ENCODE data around the gene C11orf91. TPM values are rescaled to one million over a fixed set of nuclear protein-coding genes. Genes with fewer than 3 reads are reported as not detected.
"Not testable (repeated sequence)": the region's sequence is repeated elsewhere in the genome, so short reads cannot be mapped to it uniquely, and the experiment has no call there.

The C11orf91 gene
- total RNA-seq, 4 donors from 2014 or later: not detected

GRCh38 chr11:33667819-33668467 lies 32.7 kb downstream of the C11orf91 start:
- peaks cover 9% of the 10 kb centered on the region for H3K27me3 ChIP-seq
- H3K9me3 ChIP-seq: no peaks in the 10 kb centered on the region
- 83 to 92% methylated on average over 2 to 6 of the region's 18 CpGs for WGBS, 2 donors (ENCODE audit: low coverage in 1 of 2)
- no peak overlapping the region for H3K4me3 ChIP-seq
- ATAC-seq: no peak
- no peak overlapping the region for H3K27ac ChIP-seq
- TF ChIP-seq EP300 (IDR thresholded peaks at IDR 0.05) (no peak), POLR2A (IDR thresholded peaks at IDR 0.05) (no peak), POLR2AphosphoS5 (IDR thresholded peaks at IDR 0.05) (no peak)
- TF ChIP-seq, protein P1, sequence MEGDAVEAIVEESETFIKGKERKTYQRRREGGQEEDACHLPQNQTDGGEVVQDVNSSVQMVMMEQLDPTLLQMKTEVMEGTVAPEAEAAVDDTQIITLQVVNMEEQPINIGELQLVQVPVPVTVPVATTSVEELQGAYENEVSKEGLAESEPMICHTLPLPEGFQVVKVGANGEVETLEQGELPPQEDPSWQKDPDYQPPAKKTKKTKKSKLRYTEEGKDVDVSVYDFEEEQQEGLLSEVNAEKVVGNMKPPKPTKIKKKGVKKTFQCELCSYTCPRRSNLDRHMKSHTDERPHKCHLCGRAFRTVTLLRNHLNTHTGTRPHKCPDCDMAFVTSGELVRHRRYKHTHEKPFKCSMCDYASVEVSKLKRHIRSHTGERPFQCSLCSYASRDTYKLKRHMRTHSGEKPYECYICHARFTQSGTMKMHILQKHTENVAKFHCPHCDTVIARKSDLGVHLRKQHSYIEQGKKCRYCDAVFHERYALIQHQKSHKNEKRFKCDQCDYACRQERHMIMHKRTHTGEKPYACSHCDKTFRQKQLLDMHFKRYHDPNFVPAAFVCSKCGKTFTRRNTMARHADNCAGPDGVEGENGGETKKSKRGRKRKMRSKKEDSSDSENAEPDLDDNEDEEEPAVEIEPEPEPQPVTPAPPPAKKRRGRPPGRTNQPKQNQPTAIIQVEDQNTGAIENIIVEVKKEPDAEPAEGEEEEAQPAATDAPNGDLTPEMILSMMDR (IDR thresholded peaks at IDR 0.05): no peak
- no peaks in the 10 kb centered on the region for H3K36me3 ChIP-seq
- H3K4me1 ChIP-seq: no peaks in the 10 kb centered on the region

DNA sequence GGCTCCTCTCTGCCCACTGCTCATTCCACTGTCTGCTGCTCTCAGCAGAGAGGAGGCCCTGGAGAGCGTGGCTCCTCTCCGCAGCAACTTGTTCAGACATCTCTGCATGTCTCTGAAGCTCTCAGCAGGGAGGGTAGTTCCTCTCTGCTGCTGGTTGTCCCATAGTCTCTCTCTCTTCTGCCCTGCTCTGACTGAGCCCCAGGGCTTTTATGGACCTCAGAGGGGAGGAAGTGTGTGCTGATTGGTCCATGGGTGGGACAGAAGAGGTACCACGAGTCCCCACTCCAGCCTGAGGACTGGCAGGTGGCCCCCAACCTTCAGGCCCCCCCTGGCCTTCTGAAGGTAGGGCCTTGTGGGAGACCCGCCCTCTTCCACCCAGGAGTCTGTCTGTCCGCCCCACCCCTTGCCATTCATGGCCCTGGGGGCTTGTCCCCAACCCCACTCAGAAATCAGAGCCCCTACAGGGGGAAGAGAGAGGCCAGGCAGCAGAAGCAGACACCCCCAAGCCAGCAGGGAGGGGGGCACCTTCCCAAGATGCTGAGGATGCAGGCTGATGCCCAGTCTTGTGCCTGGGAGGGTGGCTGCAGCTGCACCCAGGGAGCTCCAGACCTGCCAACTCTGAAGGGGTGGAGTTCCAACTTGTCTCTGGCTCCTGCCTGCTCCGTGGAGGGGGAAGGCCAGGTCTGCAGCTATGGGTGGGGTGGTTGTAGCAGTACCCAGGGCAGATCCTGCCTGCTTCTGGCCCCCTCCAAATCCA lies 35.1 kb downstream of the C11orf91 start:
- TF ChIP-seq EP300 (IDR thresholded peaks at IDR 0.05) (no peak), POLR2A (IDR thresholded peaks at IDR 0.05) (no peak), POLR2AphosphoS5 (IDR thresholded peaks at IDR 0.05) (no peak)
- TF ChIP-seq, protein P1 (IDR thresholded peaks at IDR 0.05): no peak
- H3K27me3 ChIP-seq: peaks cover 9% of the 10 kb centered on the region
- WGBS, 2 donors (ENCODE audit: low coverage in 1 of 2): no CpG with 5 or more reads among the region's 6 CpGs
- no peaks in the 10 kb centered on the region for H3K9me3 ChIP-seq
- no peaks in the 10 kb centered on the region for H3K36me3 ChIP-seq
- no peak overlapping the region for H3K27ac ChIP-seq
- no peak overlapping the region for H3K4me3 ChIP-seq
- no peak for ATAC-seq
- no peaks in the 10 kb centered on the region for H3K4me1 ChIP-seq

- peaks cover 9% of the 10 kb centered on the region for H3K27me3 ChIP-seq
- TF ChIP-seq, protein P1 (IDR thresholded peaks at IDR 0.05): no peak
- no peak for TF ChIP-seq POLR2AphosphoS5 (IDR thresholded peaks at IDR 0.05)
- TF ChIP-seq POLR2A (IDR thresholded peaks at IDR 0.05): no peak
- TF ChIP-seq EP300 (IDR thresholded peaks at IDR 0.05): no peak
- no peaks in the 10 kb centered on the region for H3K9me3 ChIP-seq
- 40% methylated on average over 1 of the region's 4 CpGs; no CpG with 5 or more reads in 1 of the 2 donors for WGBS, 2 donors (ENCODE audit: low coverage in 1 of 2)
- no peak overlapping the region for H3K4me3 ChIP-seq
- no peaks in the 10 kb centered on the region for H3K4me1 ChIP-seq
- ATAC-seq: no peak
- H3K36me3 ChIP-seq: no peaks in the 10 kb centered on the region
- H3K27ac ChIP-seq: no peak overlapping the region
These were observed 35.8 kb downstream of the C11orf91 start for GRCh38 chr11:33664827-33665226.

DNA sequence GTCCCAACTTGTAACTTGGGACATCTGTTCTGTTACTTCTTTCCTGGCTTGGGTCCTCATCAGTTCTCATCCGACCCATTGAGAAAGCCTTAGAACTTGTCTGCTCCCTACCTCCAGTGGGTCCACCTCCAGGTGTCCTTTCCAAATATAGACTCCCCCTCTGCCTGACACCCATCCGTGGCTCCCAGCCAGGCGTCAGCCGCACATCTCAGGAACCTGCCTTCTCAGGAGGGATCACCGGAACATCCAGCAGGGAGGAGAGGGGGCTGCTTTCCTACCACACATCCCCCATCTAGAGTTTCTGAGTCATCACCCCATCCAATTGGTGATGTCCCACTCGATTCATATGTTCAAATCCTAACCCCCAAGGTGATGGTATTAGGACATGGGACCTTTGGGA lies 36.5 kb downstream of the C11orf91 start:
- ATAC-seq: no peak
- 88 to 100% methylated on average over 1 to 6 of the region's 6 CpGs for WGBS, 2 donors (ENCODE audit: low coverage in 1 of 2)
- Histone ChIP-seq H3K9me3 (no peaks in the 10 kb centered on the region), H3K27ac (no peak overlapping the region), H3K4me3 (no peak overlapping the region), H3K36me3 (no peaks in the 10 kb centered on the region), H3K27me3 (peaks cover 9% of the 10 kb centered on the region), H3K4me1 (no peaks in the 10 kb centered on the region)
- TF ChIP-seq POLR2A (IDR thresholded peaks at IDR 0.05) (no peak), EP300 (IDR thresholded peaks at IDR 0.05) (no peak), POLR2AphosphoS5 (IDR thresholded peaks at IDR 0.05) (no peak)
- TF ChIP-seq, protein P1 (IDR thresholded peaks at IDR 0.05): no peak

GRCh38 chr11:33663121-33663520 lies 37.5 kb downstream of the C11orf91 start:
- H3K36me3 ChIP-seq: no peaks in the 10 kb centered on the region
- TF ChIP-seq EP300 (IDR thresholded peaks at IDR 0.05) (no peak), POLR2A (IDR thresholded peaks at IDR 0.05) (no peak), POLR2AphosphoS5 (IDR thresholded peaks at IDR 0.05) (no peak)
- TF ChIP-seq, protein P1 (IDR thresholded peaks at IDR 0.05): no peak
- ATAC-seq: no peak
- H3K27ac ChIP-seq: no peak overlapping the region
- no peaks in the 10 kb centered on the region for H3K9me3 ChIP-seq
- no peak overlapping the region for H3K4me3 ChIP-seq
- H3K27me3 ChIP-seq: peaks cover 9% of the 10 kb centered on the region
- no peaks in the 10 kb centered on the region for H3K4me1 ChIP-seq

- not testable (repeated sequence) for ATAC-seq, H3K27ac ChIP-seq, H3K27me3 ChIP-seq, H3K9me3 ChIP-seq, H3K4me1 ChIP-seq, H3K4me3 ChIP-seq, H3K36me3 ChIP-seq
- WGBS, 2 donors (ENCODE audit: low coverage in 1 of 2): 94 to 100% methylated on average over 1 to 7 of the region's 7 CpGs
These were observed 39.1 kb downstream of the C11orf91 start for GRCh38 chr11:33661526-33661925.
